Measurements from ENCODE around the gene RNF222. TPM values are rescaled to one million over a fixed set of nuclear protein-coding genes. Genes with fewer than 3 reads are reported as not detected.

RNF222 gene
- total RNA-seq, 4 donors from 2014 or later, result 0.15 to 0.23 TPM; not detected in 2

- peaks cover 0 to 33% of the 10 kb centered on the region in 2 donors for H3K36me3 ChIP-seq
- WGBS, 2 donors (ENCODE audit: low coverage in 1 of 2), result 97 to 100% methylated on average over 1 to 2 of the region's 3 CpGs
- H3K27me3 ChIP-seq, result no peaks in the 10 kb centered on the region
- no peak overlapping the region for H3K4me3 ChIP-seq
- H3K4me1 ChIP-seq, result peaks cover 0 to 76% (median 3%) of the 10 kb centered on the region in 3 donors
- no peak for ATAC-seq
- TF ChIP-seq EP300 (IDR thresholded peaks at IDR 0.05) (no peak), POLR2AphosphoS5 (IDR thresholded peaks at IDR 0.05) (no peak), POLR2A (IDR thresholded peaks at IDR 0.05) (no peak)
- TF ChIP-seq, protein P1, sequence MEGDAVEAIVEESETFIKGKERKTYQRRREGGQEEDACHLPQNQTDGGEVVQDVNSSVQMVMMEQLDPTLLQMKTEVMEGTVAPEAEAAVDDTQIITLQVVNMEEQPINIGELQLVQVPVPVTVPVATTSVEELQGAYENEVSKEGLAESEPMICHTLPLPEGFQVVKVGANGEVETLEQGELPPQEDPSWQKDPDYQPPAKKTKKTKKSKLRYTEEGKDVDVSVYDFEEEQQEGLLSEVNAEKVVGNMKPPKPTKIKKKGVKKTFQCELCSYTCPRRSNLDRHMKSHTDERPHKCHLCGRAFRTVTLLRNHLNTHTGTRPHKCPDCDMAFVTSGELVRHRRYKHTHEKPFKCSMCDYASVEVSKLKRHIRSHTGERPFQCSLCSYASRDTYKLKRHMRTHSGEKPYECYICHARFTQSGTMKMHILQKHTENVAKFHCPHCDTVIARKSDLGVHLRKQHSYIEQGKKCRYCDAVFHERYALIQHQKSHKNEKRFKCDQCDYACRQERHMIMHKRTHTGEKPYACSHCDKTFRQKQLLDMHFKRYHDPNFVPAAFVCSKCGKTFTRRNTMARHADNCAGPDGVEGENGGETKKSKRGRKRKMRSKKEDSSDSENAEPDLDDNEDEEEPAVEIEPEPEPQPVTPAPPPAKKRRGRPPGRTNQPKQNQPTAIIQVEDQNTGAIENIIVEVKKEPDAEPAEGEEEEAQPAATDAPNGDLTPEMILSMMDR (IDR thresholded peaks at IDR 0.05), result no peak
- H3K27ac ChIP-seq, result no peak overlapping the region
- no peaks in the 10 kb centered on the region for H3K9me3 ChIP-seq
Measured at GRCh38 chr17:8439681-8440080, 42.1 kb upstream of the RNF222 start.

DNA sequence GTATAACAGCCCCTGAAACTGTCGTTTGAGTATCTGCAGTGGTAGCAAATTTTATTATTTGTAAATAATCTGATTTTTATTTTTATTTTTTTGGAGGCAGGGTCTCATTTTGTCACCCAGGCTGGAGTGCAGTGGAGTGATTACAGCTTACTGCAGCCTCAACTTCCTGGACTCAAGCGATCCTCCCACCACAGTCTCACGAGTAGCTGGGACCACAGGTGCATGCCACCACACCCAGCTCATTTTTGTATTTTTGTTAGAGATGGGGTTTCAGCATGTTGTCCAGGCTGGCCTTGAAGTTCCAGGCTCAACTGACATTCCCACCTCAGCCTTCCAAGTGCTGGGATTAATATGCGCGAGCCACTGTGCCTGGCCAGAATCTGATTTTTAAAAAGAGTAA, 40.8 kb upstream of the RNF222 start:
- H3K9me3 ChIP-seq, result no peaks in the 10 kb centered on the region
- no peaks in the 10 kb centered on the region for H3K27me3 ChIP-seq
- H3K27ac ChIP-seq, result no peak overlapping the region
- no peak for ATAC-seq
- H3K36me3 ChIP-seq, result peaks cover 0 to 21% of the 10 kb centered on the region in 2 donors
- no peak overlapping the region for H3K4me3 ChIP-seq
- TF ChIP-seq, protein P1 (IDR thresholded peaks at IDR 0.05), result no peak
- TF ChIP-seq POLR2A (IDR thresholded peaks at IDR 0.05), result no peak
- no peak for TF ChIP-seq EP300 (IDR thresholded peaks at IDR 0.05)
- no peak for TF ChIP-seq POLR2AphosphoS5 (IDR thresholded peaks at IDR 0.05)
- WGBS, 2 donors (ENCODE audit: low coverage in 1 of 2), result 83 to 88% methylated on average over 4 to 5 of the region's 5 CpGs
- H3K4me1 ChIP-seq, result peaks cover 0 to 63% (median 3%) of the 10 kb centered on the region in 3 donors

- peaks cover 0 to 50% (median 3%) of the 10 kb centered on the region in 3 donors for H3K4me1 ChIP-seq
- WGBS, 2 donors (ENCODE audit: low coverage in 1 of 2), result 2 to 8% methylated on average over 5 of the region's 5 CpGs
Measured at GRCh38 chr17:8436844-8437171, 39.2 kb upstream of the RNF222 start.

GRCh38 chr17:8436169-8436843, 38.7 kb upstream of the RNF222 start:
- Histone ChIP-seq H3K36me3 (peaks cover 0 to 21% of the 10 kb centered on the region in 2 donors), H3K9me3 (no peaks in the 10 kb centered on the region), H3K27ac (peak overlapping the region; percentile 89 to 100 (median 100)), H3K4me1 (peaks cover 0 to 49% (median 3%) of the 10 kb centered on the region in 3 donors), H3K4me3 (peak overlapping the region; percentile 61 to 98), H3K27me3 (no peaks in the 10 kb centered on the region)
- peak; percentile 34 for TF ChIP-seq POLR2AphosphoS5 (IDR thresholded peaks at IDR 0.05)
- TF ChIP-seq, protein P1 (IDR thresholded peaks at IDR 0.05), result no peak
- peak; percentile 73 for ATAC-seq
- WGBS, 2 donors (ENCODE audit: low coverage in 1 of 2), result 0% methylated on average over 5 to 8 of the region's 43 CpGs

More at GRCh38 chr17:8436844-8437171, 39.2 kb upstream of the RNF222 start:
- ATAC-seq, result no peak
- Histone ChIP-seq H3K27ac (peak overlapping the region; percentile 89 to 100 (median 100)), H3K9me3 (no peaks in the 10 kb centered on the region), H3K27me3 (no peaks in the 10 kb centered on the region), H3K36me3 (peaks cover 0 to 21% of the 10 kb centered on the region in 2 donors), H3K4me3 (peak overlapping the region; percentile 61 to 98)
- no peak for TF ChIP-seq POLR2AphosphoS5 (IDR thresholded peaks at IDR 0.05)
- no peak for TF ChIP-seq EP300 (IDR thresholded peaks at IDR 0.05)
- TF ChIP-seq, protein P1 (IDR thresholded peaks at IDR 0.05), result no peak
- no peak for TF ChIP-seq POLR2A (IDR thresholded peaks at IDR 0.05)
